SU-DHL-6 (cell line): ENCODE measurements around the gene ZNF516.

ENCODE experiments used
- H2AFZ ChIP-seq: fragments of 200-600 bp; sonication (generic); 2 replicates; pipeline ENCODE4 v1.6.1; 2014; ENCODE audit warnings: low read depth, mild to moderate bottlenecking, moderate library complexity, mixed read lengths, antibody characterized with exemption, low read length; ENCODE audit not compliant: severe bottlenecking
- H3F3A ChIP-seq: fragments of 200-600 bp; shearing (Covaris generic); 2 replicates; pipeline ENCODE4 v1.6.0; 2016; ENCODE audit warnings: antibody characterized with exemption, mild to moderate bottlenecking; ENCODE audit not compliant: insufficient read depth
- H3K27ac ChIP-seq: fragments of 200-600 bp; sonication (generic); 2 replicates; pipeline ENCODE4 v1.5.1; 2016; ENCODE audit warnings: low read depth, mild to moderate bottlenecking, low read length, moderate library complexity, mixed read lengths
- H3K27me3 ChIP-seq: fragments of 200-600 bp; sonication (generic), shearing (Covaris generic); 2 replicates; pipeline ENCODE4 v1.6.0; 2014; ENCODE audit warnings: mild to moderate bottlenecking, low read length
- H3K36me3 ChIP-seq: fragments of 200-600 bp; sonication (generic); 2 replicates; pipeline ENCODE4 v1.6.1; 2014; ENCODE audit warnings: mild to moderate bottlenecking, low read length, mixed read lengths
- H3K4me2 ChIP-seq: fragments of 300-600, 200-600 bp; shearing (Covaris generic), sonication (generic); 2 replicates; pipeline ENCODE4 v1.6.0; 2014; ENCODE audit warnings: low read length, low read depth, mild to moderate bottlenecking; ENCODE audit not compliant: poor library complexity, severe bottlenecking
- H3K4me3 ChIP-seq: fragments of 200-600 bp; sonication (generic); 2 replicates; pipeline ENCODE4 v1.5.1; 2014; ENCODE audit warnings: antibody characterized with exemption, low read length, mild to moderate bottlenecking, mixed read lengths; ENCODE audit not compliant: insufficient read depth, poor library complexity, severe bottlenecking
- H3K79me2 ChIP-seq: fragments of 200-600 bp; sonication (generic); 2 replicates; pipeline ENCODE4 v1.6.1; 2014; ENCODE audit warnings: mild to moderate bottlenecking, low read length, moderate library complexity; ENCODE audit not compliant: insufficient read depth
- H3K9ac ChIP-seq: fragments of 200-600 bp; sonication (generic); 2 replicates; pipeline ENCODE4 v1.7.0; 2014; ENCODE audit warnings: mild to moderate bottlenecking, low read length
- H3K9me2 ChIP-seq: fragments of 200-600 bp; sonication (generic); replicated peaks from 2 replicates; pipeline ENCODE4 v1.6.1; 2014; ENCODE audit warnings: low read length; ENCODE audit not compliant: insufficient read depth
- H3K9me3 ChIP-seq: fragments of 200-600 bp; sonication (generic); 2 replicates; pipeline ENCODE4 v1.6.1; 2014; ENCODE audit warnings: low read length, mixed read lengths; ENCODE audit not compliant: insufficient read depth
- H4K20me1 ChIP-seq: fragments of 200-600 bp; sonication (generic); 2 replicates; pipeline ENCODE4 v1.6.1; 2014; ENCODE audit warnings: low read depth, mild to moderate bottlenecking, antibody characterized with exemption, low read length, moderate library complexity, mixed read lengths
- CTCF ChIP-seq: fragments of 200-600 bp; sonication (generic); IDR thresholded peaks from one replicate; pipeline ENCODE4 v1.5.1; 2017; ENCODE audit warnings: antibody characterized with exemption, mild to moderate bottlenecking, low read length, moderate library complexity; ENCODE audit not compliant: insufficient read depth, poor library complexity, severe bottlenecking
- EZH2phosphoT487 ChIP-seq: fragments of 200-600 bp; sonication (generic), shearing (Covaris generic); conservative IDR thresholded peaks from 2 replicates; pipeline ENCODE4 v1.6.1; 2018; ENCODE audit warnings: mild to moderate bottlenecking, antibody characterized with exemption, low read length, moderate library complexity, mixed read lengths

ZNF516 gene

DNA sequence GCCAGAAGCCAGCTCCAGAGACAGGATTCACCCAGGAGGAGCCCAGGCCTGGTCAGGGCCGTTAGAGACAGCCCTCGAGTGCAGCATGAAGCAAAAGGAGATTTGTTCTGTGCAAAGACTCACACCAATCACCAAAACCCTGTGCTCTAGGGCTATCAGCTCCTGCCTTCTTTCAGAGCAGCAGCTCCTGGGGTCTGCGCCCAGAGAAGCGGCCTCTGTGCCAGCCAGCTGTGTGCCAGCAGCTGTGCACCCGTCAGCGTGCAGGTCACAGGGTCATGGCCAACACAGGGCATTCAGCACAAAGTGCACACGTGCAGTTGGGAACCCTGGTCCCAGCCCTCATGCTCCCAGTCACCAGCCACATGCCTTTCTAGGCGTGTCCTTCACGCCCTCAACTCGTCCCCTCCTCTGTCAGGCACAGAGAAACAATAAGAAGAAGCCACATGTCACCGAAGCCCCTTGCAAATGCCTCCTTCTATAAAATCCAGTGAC is 49.3 kb downstream of the ZNF516 start:
- Histone ChIP-seq H3K27me3 (no peaks in the 10 kb centered on the region), H3K4me3 (no peak overlapping the region), H4K20me1 (no peaks in the 10 kb centered on the region; the same call in none of the 2 replicates), H2AFZ (no peak overlapping the region), H3K9me3 (no peaks in the 10 kb centered on the region), H3K36me3 (no peaks in the 10 kb centered on the region), H3K79me2 (peaks cover 79% of the 10 kb centered on the region), H3K9ac (no peak overlapping the region), H3K9me2 (no peaks in the 10 kb centered on the region), H3F3A (no peaks in the 10 kb centered on the region), H3K27ac (no peak overlapping the region), H3K4me2 (no peak overlapping the region)
- TF ChIP-seq CTCF (no peak), EZH2phosphoT487 (no peak)

- H3K4me3 ChIP-seq: no peak overlapping the region
- H4K20me1 ChIP-seq: no peaks in the 10 kb centered on the region; the same call in none of the 2 replicates
- H3K9ac ChIP-seq: no peak overlapping the region
- no peaks in the 10 kb centered on the region for H3K9me3 ChIP-seq
- H3K9me2 ChIP-seq: no peaks in the 10 kb centered on the region
- H3K36me3 ChIP-seq: no peaks in the 10 kb centered on the region; the same call in 1 of the 2 replicates
- H3K4me2 ChIP-seq: no peak overlapping the region
- TF ChIP-seq EZH2phosphoT487 (no peak), CTCF (no peak)
- no peaks in the 10 kb centered on the region for H3F3A ChIP-seq
- peaks cover 74% of the 10 kb centered on the region for H3K79me2 ChIP-seq
- no peaks in the 10 kb centered on the region for H3K27me3 ChIP-seq
- no peak overlapping the region for H2AFZ ChIP-seq
- H3K27ac ChIP-seq: no peak overlapping the region
These were observed 49.8 kb downstream of the ZNF516 start for GRCh38 chr18:76445275-76445674.

- Histone ChIP-seq H3K9ac (no peak overlapping the region), H4K20me1 (no peaks in the 10 kb centered on the region; the same call in none of the 2 replicates), H3K9me2 (no peaks in the 10 kb centered on the region), H3K27me3 (no peaks in the 10 kb centered on the region), H2AFZ (no peak overlapping the region), H3K4me2 (no peak overlapping the region), H3F3A (no peaks in the 10 kb centered on the region), H3K4me3 (no peak overlapping the region), H3K9me3 (no peaks in the 10 kb centered on the region), H3K36me3 (no peaks in the 10 kb centered on the region; the same call in 1 of the 2 replicates), H3K27ac (no peak overlapping the region), H3K79me2 (peaks cover 67% of the 10 kb centered on the region)
- TF ChIP-seq CTCF (no peak), EZH2phosphoT487 (no peak)
These were observed 50.5 kb downstream of the ZNF516 start for GRCh38 chr18:76444446-76445105.
